NCI-H187 (cell line): ENCODE results near the gene TBC1D16.

Source experiments
- DNase-seq, 2 experiments: peaks; one replicate each; lab custom pipeline; 2025; lab: John Stamatoyannopoulos, UW

The TBC1D16 gene

GRCh38 chr17:79951361-79952264 lies 84.1 kb downstream of the TBC1D16 start:
- DNase-seq = no peak

- DNase-seq = no peak
Measured at GRCh38 chr17:79950751-79951150, 84.9 kb downstream of the TBC1D16 start.

- no peak for DNase-seq
Measured at GRCh38 chr17:79950306-79950705, 85.4 kb downstream of the TBC1D16 start.

- no peak for DNase-seq
Measured at GRCh38 chr17:79949656-79950209, 85.9 kb downstream of the TBC1D16 start.

- no peak for DNase-seq
Measured at GRCh38 chr17:79948945-79949655, 86.6 kb downstream of the TBC1D16 start.

DNA sequence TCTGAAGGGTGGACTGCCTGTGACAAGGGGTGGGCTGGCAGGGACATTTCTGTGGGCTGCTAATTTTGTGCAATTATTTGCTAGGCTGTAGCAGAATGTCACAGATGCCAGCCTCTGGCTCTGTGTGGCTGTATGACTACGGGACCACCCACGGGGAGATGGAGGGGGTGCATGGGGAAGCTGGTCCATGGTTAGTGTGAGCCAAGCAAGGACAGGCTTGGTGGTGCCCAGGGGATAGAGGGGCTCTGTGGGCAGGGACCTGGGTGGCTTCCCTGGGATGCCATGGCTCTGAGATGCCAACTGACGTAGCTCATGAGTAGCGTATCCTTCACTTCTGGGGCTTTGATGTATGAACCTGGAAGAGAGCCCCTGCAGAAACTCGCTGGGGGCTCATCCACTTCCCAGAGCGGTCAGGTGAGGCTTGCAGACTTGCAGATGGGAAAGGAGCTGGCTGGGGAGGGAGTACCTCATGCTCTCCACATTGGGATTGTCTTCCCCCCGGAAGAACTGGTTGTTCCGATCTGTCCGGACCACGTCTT lies 87.2 kb downstream of the TBC1D16 start:
- DNase-seq = no peak

DNA sequence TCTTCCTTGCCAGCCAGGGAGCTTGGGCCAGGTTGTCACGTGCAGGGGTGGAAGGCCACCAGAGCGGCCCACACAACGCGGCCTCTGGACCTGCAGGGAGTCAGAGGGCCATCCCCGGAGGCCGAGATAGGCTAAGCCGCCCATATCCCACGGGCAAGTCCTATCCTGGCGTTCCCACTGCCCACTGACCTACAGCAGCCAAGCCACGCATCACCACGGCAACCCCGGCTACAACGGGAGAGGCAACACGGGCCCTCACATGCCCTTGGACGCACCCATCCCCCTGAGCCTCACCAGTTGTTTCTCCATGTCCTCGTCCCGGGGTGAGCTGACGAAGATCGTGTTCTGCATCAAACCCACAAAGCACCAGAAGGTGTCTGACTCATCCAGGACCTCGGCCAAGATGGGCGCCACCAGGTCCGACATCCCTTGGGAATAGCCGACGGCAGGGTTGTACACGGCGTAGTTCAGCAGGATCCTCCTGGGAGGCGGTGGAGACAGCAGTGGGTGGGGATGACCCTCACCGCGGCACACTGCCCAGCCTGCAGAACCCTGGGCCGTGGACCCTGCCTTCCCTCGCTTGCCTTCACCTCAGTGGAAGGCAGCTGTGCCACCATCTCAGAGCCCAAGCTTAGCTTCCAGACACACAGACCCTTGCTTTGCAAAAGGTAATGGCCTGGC lies 88.2 kb downstream of the TBC1D16 start:
- DNase-seq = no peak

- no peak for DNase-seq
Measured at GRCh38 chr17:79946352-79947231, 89.1 kb downstream of the TBC1D16 start.

DNA sequence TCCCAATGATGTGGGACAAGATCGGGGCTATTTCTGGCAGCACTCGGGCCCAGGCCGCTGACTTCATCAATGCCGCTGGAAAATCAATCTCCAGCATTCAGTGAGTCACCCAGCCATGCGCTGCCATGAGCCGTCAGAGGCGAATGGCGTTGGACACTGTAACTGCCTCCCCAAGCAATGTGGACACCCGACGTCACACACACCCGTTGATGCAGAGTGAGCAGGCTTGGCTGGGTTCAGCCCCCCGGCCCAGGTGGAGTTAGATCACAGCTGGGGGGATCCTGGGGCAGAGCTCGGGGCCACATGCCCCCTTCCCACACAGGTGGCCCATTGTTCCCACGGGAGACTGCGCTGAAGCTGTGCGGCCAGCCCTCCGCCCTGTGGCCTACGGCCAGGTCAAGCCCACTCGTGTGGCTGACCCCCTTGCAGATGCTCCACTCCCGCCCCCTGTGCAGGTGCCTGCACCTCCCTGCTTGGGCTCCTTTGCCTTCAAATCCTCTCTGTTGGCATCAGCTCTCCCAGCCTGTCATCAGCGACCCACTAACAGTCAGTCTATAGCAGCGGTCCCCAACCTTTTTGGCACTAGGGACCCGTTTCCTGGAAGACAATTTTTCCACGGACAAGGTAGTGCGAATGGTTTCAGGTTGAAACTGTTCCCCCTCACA lies 89.9 kb downstream of the TBC1D16 start:
- DNase-seq = no peak

- DNase-seq = no peak
Measured at GRCh38 chr17:79944821-79945391, 90.8 kb downstream of the TBC1D16 start.

- DNase-seq = no peak
Measured at GRCh38 chr17:79944251-79944812, 91.3 kb downstream of the TBC1D16 start.

DNA sequence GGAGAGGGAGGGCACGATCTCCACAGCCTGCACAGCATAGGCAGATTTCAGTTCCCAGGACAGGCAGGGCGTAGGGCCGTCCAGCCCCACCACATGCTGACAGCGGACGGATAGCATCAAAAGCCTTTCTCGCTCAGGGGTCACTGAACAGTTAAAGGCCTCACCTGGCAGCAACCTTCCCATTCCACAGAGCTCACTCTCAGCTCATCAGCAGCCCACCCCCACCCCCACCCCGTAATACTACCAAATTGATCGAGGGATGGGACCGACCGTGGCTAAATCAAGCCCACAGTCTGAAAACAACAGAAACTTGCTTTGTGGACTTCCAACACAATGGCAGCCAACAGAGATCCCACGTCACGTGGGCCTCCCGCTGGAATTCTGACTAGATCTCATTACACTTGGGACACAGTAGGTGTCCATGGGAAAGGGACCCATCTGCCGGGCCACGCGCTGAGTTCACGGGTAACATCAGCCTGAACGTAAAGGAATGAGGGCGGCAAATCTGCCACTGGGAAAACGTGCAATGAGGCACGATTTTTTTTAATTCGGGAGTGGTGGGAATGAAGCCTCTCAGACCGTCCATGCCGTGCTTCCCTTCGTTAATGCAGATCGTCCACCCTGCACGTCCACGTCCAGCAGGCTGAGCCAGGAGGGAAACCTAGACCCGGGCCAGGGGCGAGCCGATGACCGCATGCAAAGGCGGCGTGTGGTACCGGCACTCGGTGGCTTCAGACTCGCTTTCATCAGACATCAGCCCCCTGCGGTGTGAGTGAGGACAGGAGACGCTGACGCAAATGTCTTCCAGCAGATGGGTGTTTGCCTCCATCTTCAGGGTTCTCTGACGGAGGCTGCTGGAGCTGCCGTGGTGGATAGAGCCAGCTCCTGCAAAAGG lies 92.1 kb downstream of the TBC1D16 start:
- no peak for DNase-seq

DNA sequence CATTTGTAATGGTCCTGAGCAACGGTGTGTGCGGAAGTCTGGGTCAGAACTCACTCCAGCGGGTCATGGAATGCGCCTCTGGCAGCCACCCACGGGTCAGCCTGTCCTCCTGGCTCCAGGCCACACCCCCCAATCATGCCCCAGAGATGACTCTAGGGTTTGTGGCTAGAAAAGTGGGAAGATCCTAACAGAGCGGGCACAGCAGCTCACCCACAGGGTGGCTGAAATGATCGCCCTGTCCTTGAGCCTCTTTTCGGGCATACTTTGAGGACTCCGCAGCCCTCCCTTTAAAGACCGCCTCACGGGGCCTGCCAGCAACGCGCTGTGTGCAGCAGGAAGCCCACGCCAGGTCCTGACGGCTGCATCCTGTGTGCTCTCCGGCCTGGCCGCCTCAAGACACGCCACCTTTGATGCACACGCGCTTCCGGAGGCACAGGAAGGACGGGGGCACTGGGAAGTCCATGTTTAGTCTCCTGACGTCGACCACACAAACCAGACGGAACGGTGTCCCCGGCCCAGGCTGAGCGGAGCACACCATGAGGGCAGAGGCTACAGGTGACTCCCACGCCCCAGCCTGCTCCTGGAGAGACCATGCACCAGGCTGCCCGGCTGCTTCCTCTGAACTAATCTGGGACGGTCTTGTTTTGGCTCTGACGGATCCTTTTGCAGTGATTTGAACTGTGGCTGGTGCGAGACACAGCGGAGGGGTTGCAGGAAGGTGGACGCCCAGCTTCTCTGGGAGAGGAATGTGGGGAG lies 92.9 kb downstream of the TBC1D16 start:
- no peak for DNase-seq

DNA sequence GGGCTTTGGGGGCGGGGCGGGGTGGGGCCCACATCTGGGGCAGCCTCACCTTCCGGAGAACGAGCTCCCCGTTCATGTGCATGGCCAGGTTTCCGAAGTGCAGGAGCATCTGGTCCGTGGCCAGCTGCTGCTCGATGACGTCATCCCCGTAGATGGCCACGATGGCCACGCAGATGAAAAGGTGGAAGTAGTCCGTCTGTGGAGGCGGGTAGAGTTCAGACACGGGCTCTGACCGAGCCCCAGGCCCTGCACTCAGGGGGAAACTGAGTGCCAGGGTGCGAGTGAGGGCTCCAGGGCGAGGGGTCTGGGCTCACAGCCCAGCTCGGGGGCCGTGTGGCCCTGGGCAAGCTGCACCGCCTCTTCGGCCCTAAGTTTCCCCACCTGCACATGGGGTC lies 93.7 kb downstream of the TBC1D16 start:
- no peak for DNase-seq

DNA sequence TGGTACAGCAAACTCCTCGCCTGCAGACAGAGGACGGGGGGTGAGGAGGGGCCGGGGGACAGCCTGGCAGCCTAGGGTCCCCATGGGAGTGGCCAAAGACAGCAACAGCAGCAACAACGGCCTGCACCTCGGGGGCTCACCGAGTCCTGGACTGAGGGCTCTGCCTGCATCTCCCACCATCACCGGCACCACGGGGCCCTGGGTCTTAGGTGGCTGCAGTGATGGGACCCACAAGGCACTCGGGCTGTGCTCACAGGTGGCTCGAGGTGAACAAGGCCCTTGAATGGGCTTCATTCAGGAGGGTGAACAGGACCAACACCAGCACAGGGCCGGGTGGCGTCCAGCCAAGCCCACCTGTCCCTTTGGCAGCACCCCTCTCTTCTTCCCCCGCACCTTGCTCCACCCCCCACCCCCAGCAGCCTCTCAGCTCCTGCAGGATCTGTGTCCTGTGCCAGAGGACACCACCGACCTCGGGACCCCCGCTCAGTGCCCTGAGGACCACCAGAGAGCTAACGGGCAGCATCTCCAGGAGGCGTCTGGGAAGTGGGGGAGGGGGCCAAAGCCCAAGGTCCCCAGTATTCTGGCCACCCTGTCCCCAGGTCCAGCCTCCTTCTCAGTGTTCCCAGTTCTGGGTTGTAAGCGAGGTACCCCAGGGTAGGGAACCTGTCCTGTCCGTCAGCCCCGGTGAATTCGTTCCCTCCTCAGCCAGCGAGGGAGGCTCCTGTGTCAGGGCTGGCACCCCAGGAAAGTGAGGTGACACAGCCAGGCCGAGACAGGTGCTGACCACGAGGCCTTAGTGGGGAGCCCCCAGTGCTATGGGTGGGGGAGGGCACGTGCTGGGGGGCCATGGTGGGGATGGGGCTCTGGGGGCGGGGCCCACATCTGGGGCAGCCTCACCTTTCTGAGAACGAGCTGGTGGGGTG lies 94.3 kb downstream of the TBC1D16 start:
- no peak for DNase-seq

GRCh38 chr17:79940459-79941087 lies 95.1 kb downstream of the TBC1D16 start:
- DNase-seq = no peak
